SK-N-SH (cell line): ENCODE measurements around the gene SEZ6L2. TPM values are rescaled to one million over a fixed set of nuclear protein-coding genes. Genes with fewer than 3 reads are reported as not detected.
A peak's percentile ranks its signal among the peaks of the same experiment; 100 is the strongest.

ENCODE experiments used
- CTCF ChIA-PET: fragments of 300-600, 350-600 bp; formaldehyde crosslinking; extraction: SDS; loops from one replicate; lab custom pipeline; 2021; lab: Yijun Ruan, JAX
- POLR2A ChIA-PET: fragments of 350-600 bp; sonication (Branson Sonifier 250); formaldehyde crosslinking; extraction: SDS; loops from one replicate; lab custom pipeline; 2020; ENCODE audit warnings: antibody characterized with exemption, inconsistent platforms; lab: Yijun Ruan, JAX
- DNase-seq: peaks from one replicate; pipeline ENCODE4 v3.0.0; 2012
- H2AFZ ChIP-seq: fragments of 200-600 bp; sonication (generic); 2 replicates; pipeline ENCODE4 v1.8.1; 2016; ENCODE audit warnings: antibody characterized with exemption, mild to moderate bottlenecking, low read depth
- H3F3A ChIP-seq: fragments of 200-600 bp; sonication (generic); replicated peaks from 2 replicates; pipeline ENCODE3; 2016; ENCODE audit warnings: antibody characterized with exemption, mild to moderate bottlenecking; ENCODE audit not compliant: insufficient read depth
- H3K27ac ChIP-seq, 2 experiments: fragments of 200-500 bp in 1 of 2; fragments of 200-600 bp in 1 of 2; sonication (Bioruptor generic) in 1 of 2; sonication (generic), shearing (Covaris generic) in 1 of 2; 2 replicates each; pipeline versions ENCODE4 v1.5.1 to v1.6.1; 2014 to 2016; ENCODE audit warnings: low read depth in 2 of 2, inconsistent platforms in 1 of 2, low read length in 1 of 2, mild to moderate bottlenecking in 1 of 2, mixed read lengths in 1 of 2
- H3K27me3 ChIP-seq: fragments of 200-600 bp; sonication (generic), shearing (Covaris generic); 2 replicates; pipeline ENCODE4 v1.6.1; 2016; ENCODE audit warnings: mixed run types; ENCODE audit not compliant: insufficient read depth
- H3K36me3 ChIP-seq, 2 experiments: fragments of 200-500 bp in 1 of 2; fragments of 200-600 bp in 1 of 2; sonication (Bioruptor generic) in 1 of 2; sonication (generic) in 1 of 2; replicated peaks in 1 of 2; 2 replicates each; pipeline versions ENCODE3 to v1.5.1; 2014 to 2016; ENCODE audit warnings: low read length in 1 of 2, mild to moderate bottlenecking in 1 of 2; ENCODE audit not compliant: insufficient read depth in 2 of 2, control insufficient read depth in 1 of 2
- H3K4me1 ChIP-seq, 2 experiments: fragments of 200-500 bp in 1 of 2; fragments of 200-600 bp in 1 of 2; sonication (Bioruptor generic) in 1 of 2; sonication (generic), shearing (Covaris generic) in 1 of 2; 2 replicates each; pipeline versions ENCODE4 v1.5.1 to v1.6.1; 2014 to 2016; ENCODE audit warnings: low read depth in 1 of 2, low read length in 1 of 2, mixed run types in 1 of 2; ENCODE audit not compliant: insufficient read depth in 2 of 2, control insufficient read depth in 1 of 2
- H3K4me2 ChIP-seq: fragments of 200-600 bp; sonication (generic), shearing (Covaris generic); 2 replicates; pipeline ENCODE4 v1.6.1; 2017; ENCODE audit warnings: mixed run types
- H3K4me3 ChIP-seq, 2 experiments: fragments of 200-500 bp in 1 of 2; fragments of 200-600 bp in 1 of 2; sonication (Bioruptor generic) in 1 of 2; sonication (generic), shearing (Covaris generic) in 1 of 2; 2 replicates each; pipeline versions ENCODE4 v1.5.1 to v1.8.1; 2014 to 2016; ENCODE audit warnings: low read depth in 2 of 2, inconsistent platforms in 1 of 2, low read length in 1 of 2, mild to moderate bottlenecking in 1 of 2, mixed read lengths in 1 of 2, moderate library complexity in 1 of 2
- H3K79me2 ChIP-seq: fragments of 200-600 bp; sonication (generic); 2 replicates; pipeline ENCODE4 v1.8.1; 2017; ENCODE audit warnings: mild to moderate bottlenecking; ENCODE audit not compliant: insufficient read depth
- H3K9ac ChIP-seq: fragments of 200-600 bp; sonication (generic); 2 replicates; pipeline ENCODE4 v1.6.1; 2017; ENCODE audit warnings: mixed run types
- H3K9me2 ChIP-seq: fragments of 200-600 bp; sonication (generic); 2 replicates; pipeline ENCODE4 v1.6.1; 2017; ENCODE audit warnings: mixed run types
- H3K9me3 ChIP-seq: fragments of 200-600 bp; sonication (generic); 2 replicates; pipeline ENCODE4 v1.6.1; 2017; ENCODE audit warnings: mixed run types, mild to moderate bottlenecking, moderate library complexity
- H4K20me1 ChIP-seq: fragments of 200-600 bp; sonication (generic); 2 replicates; pipeline ENCODE4 v1.6.1; 2017; ENCODE audit warnings: mild to moderate bottlenecking, mixed run types; ENCODE audit not compliant: insufficient read depth
- CHD2 ChIP-seq: fragments of 150-350 bp; IDR thresholded peaks from 2 replicates; pipeline ENCODE4 v1.6.1; 2018; ENCODE audit warnings: low read length; ENCODE audit not compliant: partially characterized antibody
- ELF1 ChIP-seq: IDR thresholded peaks from 2 replicates; pipeline ENCODE4 v1.4.0; 2012
- FOSL2 ChIP-seq: IDR thresholded peaks from 2 replicates; pipeline ENCODE4 v1.4.0; 2012; ENCODE audit warnings: low read depth, mild to moderate bottlenecking, moderate library complexity, borderline replicate concordance
- FOXJ3 ChIP-seq: sonication (generic); formaldehyde crosslinking; IDR thresholded peaks from 2 replicates; pipeline ENCODE4 v1.5.1; 2020; ENCODE audit warnings: mild to moderate bottlenecking, missing genetic modification reagents
- FOXM1 ChIP-seq: IDR thresholded peaks from 2 replicates; pipeline ENCODE4 v1.4.0; 2012; ENCODE audit warnings: low read depth, mild to moderate bottlenecking
- NFIC ChIP-seq: IDR thresholded peaks from 2 replicates; pipeline ENCODE4 v1.4.0; 2012; ENCODE audit warnings: borderline replicate concordance
- NRF1 ChIP-seq: IDR thresholded peaks from 2 replicates; pipeline ENCODE4 v1.6.1; 2012; ENCODE audit warnings: low read depth, mild to moderate bottlenecking, low read length
- RAD21 ChIP-seq: IDR thresholded peaks from 2 replicates; pipeline ENCODE4 v1.6.1; 2012; ENCODE audit warnings: mild to moderate bottlenecking, low read length
- RCOR1 ChIP-seq: fragments of 150-350 bp; IDR thresholded peaks from 2 replicates; pipeline ENCODE4 v1.6.1; 2017; ENCODE audit warnings: antibody characterized with exemption, low read length
- SMC3 ChIP-seq: IDR thresholded peaks from 2 replicates; pipeline ENCODE4 v1.6.1; 2012; ENCODE audit warnings: low read depth, low read length, improper control_type of control experiment
- TAF1 ChIP-seq: IDR thresholded peaks from 2 replicates; pipeline ENCODE4 v1.6.1; 2012; ENCODE audit warnings: low read depth, mild to moderate bottlenecking, low read length, moderate library complexity, borderline replicate concordance
- TCF12 ChIP-seq: IDR thresholded peaks from 2 replicates; pipeline ENCODE4 v1.4.0; 2012
- YY1 ChIP-seq: IDR thresholded peaks from 2 replicates; pipeline ENCODE4 v1.4.0; 2012; ENCODE audit warnings: low read depth, mild to moderate bottlenecking
- WGBS: methylation state at CpG from one replicate; pipeline ENCODE4 v1.1.6; 2017; ENCODE audit warnings: low lambda C conversion rate; 5-methylcytosine and 5-hydroxymethylcytosine counted together
- polyA plus RNA-seq, 3 experiments: library from polyadenylated mRNA; depleted of rRNA; stranded (reverse); fragments of >200 nt; gene quantifications; 2 replicates each; pipeline ENCODE4 v1.2.3, GENCODE V29; 2012
- TF ChIP-seq, protein P1 (sequence below): fragments of 150-350 bp; IDR thresholded peaks from 2 replicates; pipeline ENCODE4 v1.6.1; 2016; ENCODE audit warnings: mild to moderate bottlenecking, low read depth, low read length
- TF ChIP-seq, protein P2 (sequence below): IDR thresholded peaks from 2 replicates; pipeline ENCODE4 v1.4.0; 2012; ENCODE audit warnings: low read depth
- TF ChIP-seq, protein P3 (sequence below): IDR thresholded peaks from 2 replicates; pipeline ENCODE4; 2012
- TF ChIP-seq, protein P4 (sequence below): IDR thresholded peaks from 2 replicates; pipeline ENCODE4 v1.6.1; 2012; ENCODE audit warnings: mild to moderate bottlenecking, low read depth, low read length, moderate library complexity

SEZ6L2 gene
- polyA plus RNA-seq, 1 of the 3 experiments (the other 2 are of a cell fraction): 59.8 TPM

DNA sequence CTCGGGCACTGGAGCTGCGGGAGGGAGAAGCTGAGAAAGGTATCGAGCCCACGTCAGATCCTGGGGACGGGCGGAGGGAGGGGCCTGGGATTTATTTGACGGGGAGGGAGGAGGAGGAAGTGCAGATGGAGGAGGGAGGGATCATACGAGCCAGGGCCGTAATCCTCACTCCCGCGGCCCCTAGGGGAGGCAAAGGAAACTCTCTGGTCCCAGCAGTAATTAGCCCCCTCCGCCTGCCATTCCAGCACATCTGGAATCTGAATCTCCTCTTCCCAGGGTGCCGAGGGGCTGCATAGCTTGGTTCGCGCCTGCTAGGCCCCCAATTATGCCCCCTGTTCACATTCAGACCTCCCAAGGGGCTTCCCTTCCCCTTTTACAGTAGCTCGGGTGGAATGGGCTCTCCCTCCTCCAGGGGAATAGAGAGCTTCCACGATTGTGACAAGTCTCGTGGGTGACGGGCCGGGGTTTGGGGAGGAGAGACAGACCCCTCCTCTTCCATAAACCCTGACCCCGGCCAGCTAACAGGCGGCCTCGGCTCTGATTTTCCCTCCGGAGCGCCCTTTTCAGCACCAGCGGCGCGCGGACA, at the start of gene SEZ6L2 (continued):
- TF ChIP-seq FOXJ3 (CRISPR knock-in tag) (no peak), ELF1 (0 out of 2 replicates have a peak, but pooled peaks have one; percentile 20), NRF1 (no peak), NFIC (no peak), TCF12 (no peak), RAD21 (no peak), YY1 (no peak), SMC3 (no peak)
- TF ChIP-seq, protein P1, sequence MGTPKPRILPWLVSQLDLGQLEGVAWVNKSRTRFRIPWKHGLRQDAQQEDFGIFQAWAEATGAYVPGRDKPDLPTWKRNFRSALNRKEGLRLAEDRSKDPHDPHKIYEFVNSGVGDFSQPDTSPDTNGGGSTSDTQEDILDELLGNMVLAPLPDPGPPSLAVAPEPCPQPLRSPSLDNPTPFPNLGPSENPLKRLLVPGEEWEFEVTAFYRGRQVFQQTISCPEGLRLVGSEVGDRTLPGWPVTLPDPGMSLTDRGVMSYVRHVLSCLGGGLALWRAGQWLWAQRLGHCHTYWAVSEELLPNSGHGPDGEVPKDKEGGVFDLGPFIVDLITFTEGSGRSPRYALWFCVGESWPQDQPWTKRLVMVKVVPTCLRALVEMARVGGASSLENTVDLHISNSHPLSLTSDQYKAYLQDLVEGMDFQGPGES: no peak
- TF ChIP-seq, protein P2, sequence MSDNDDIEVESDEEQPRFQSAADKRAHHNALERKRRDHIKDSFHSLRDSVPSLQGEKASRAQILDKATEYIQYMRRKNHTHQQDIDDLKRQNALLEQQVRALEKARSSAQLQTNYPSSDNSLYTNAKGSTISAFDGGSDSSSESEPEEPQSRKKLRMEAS: no peak; the same call in 1 of the 2 replicates
- TF ChIP-seq, protein P3, sequence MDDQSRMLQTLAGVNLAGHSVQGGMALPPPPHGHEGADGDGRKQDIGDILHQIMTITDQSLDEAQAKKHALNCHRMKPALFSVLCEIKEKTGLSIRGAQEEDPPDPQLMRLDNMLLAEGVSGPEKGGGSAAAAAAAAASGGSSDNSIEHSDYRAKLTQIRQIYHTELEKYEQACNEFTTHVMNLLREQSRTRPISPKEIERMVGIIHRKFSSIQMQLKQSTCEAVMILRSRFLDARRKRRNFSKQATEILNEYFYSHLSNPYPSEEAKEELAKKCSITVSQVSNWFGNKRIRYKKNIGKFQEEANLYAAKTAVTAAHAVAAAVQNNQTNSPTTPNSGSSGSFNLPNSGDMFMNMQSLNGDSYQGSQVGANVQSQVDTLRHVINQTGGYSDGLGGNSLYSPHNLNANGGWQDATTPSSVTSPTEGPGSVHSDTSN: 0 out of 2 replicates have a peak, but pooled peaks have one; percentile 14

DNA sequence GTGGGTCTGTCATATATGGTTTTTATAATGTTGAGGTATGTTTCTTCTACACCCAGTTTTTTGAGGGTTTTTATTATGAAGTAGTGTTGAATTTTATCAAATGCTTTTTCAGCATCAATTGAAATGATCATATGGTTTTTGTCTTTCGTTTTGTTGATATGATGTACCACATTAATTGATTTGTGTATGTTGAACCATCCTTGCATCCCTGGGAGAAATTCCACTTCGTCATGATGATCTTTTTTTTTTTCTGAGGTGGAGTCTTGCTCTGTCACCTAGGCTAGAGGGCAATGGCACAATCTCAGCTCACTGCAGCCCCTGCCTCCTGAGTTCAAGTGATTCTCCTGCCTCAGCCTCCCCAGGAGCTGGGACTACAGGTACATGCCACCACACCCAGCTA, 48.5 kb upstream of the SEZ6L2 start:
- ChIA-PET CTCF (interaction anchor here (0.6 kb wide), 1 partner anchor 46 kb away, joined by 3 read pairs; no protein-coding TSS in a partner anchor), POLR2A (no interaction called here)
- Histone ChIP-seq H3K9ac (no peak overlapping the region), H3K4me3 (no peak overlapping the region), H3K9me3 (no peaks in the 10 kb centered on the region), H3K4me2 (no peak overlapping the region), H3K36me3 (no peaks in the 10 kb centered on the region), H3K27me3 (no peaks in the 10 kb centered on the region), H3F3A (peaks cover 23% of the 10 kb centered on the region), H2AFZ (no peak overlapping the region), H4K20me1 (no peaks in the 10 kb centered on the region), H3K9me2 (no peaks in the 10 kb centered on the region), H3K27ac (no peak overlapping the region), H3K79me2 (no peaks in the 10 kb centered on the region), H3K4me1 (0 out of 4 replicates have a peak, but pooled peaks cover 0 to 9% of the 10 kb centered on the region in 2 experiments)
- WGBS: 54% methylated on average over 2 of the region's 2 CpGs
- TF ChIP-seq NRF1: no peak
- no peak for TF ChIP-seq CHD2
- TF ChIP-seq TAF1: no peak
- TF ChIP-seq FOXM1: no peak
- TF ChIP-seq FOSL2: no peak
- TF ChIP-seq ELF1: no peak
- no peak for TF ChIP-seq RCOR1
- TF ChIP-seq, protein P4, sequence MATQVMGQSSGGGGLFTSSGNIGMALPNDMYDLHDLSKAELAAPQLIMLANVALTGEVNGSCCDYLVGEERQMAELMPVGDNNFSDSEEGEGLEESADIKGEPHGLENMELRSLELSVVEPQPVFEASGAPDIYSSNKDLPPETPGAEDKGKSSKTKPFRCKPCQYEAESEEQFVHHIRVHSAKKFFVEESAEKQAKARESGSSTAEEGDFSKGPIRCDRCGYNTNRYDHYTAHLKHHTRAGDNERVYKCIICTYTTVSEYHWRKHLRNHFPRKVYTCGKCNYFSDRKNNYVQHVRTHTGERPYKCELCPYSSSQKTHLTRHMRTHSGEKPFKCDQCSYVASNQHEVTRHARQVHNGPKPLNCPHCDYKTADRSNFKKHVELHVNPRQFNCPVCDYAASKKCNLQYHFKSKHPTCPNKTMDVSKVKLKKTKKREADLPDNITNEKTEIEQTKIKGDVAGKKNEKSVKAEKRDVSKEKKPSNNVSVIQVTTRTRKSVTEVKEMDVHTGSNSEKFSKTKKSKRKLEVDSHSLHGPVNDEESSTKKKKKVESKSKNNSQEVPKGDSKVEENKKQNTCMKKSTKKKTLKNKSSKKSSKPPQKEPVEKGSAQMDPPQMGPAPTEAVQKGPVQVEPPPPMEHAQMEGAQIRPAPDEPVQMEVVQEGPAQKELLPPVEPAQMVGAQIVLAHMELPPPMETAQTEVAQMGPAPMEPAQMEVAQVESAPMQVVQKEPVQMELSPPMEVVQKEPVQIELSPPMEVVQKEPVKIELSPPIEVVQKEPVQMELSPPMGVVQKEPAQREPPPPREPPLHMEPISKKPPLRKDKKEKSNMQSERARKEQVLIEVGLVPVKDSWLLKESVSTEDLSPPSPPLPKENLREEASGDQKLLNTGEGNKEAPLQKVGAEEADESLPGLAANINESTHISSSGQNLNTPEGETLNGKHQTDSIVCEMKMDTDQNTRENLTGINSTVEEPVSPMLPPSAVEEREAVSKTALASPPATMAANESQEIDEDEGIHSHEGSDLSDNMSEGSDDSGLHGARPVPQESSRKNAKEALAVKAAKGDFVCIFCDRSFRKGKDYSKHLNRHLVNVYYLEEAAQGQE: no peak
- DNase-seq: no peak
